ENCODE data around the gene PLXNA4. TPM values are rescaled to one million over a fixed set of nuclear protein-coding genes. Genes with fewer than 3 reads are reported as not detected.

The PLXNA4 gene
- total and polyA plus RNA-seq, 2 experiments from 2014 or later = 0.08 to 0.80 TPM

DNA sequence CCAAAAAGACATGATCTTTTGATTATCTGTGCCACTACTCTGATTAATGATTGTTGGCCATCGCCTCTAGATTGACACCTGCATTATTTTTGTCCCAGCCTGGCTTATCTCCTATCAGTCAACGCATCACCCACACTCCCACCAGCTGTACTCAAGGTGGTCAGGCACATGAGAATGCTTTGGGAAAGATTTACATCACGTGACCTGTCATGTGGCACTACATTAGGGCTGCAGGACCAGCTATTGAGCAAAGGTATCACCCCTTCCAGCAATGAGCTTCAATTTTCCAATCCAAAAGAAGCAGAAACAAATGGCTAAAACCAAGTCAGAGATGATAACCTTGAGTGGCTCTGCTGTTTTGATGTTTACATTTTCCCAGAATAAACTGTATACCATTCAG is 204.3 kb downstream of the PLXNA4 start (continued):
- TF ChIP-seq, protein P1, sequence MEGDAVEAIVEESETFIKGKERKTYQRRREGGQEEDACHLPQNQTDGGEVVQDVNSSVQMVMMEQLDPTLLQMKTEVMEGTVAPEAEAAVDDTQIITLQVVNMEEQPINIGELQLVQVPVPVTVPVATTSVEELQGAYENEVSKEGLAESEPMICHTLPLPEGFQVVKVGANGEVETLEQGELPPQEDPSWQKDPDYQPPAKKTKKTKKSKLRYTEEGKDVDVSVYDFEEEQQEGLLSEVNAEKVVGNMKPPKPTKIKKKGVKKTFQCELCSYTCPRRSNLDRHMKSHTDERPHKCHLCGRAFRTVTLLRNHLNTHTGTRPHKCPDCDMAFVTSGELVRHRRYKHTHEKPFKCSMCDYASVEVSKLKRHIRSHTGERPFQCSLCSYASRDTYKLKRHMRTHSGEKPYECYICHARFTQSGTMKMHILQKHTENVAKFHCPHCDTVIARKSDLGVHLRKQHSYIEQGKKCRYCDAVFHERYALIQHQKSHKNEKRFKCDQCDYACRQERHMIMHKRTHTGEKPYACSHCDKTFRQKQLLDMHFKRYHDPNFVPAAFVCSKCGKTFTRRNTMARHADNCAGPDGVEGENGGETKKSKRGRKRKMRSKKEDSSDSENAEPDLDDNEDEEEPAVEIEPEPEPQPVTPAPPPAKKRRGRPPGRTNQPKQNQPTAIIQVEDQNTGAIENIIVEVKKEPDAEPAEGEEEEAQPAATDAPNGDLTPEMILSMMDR (conservative IDR thresholded peaks at IDR 0.05; ENCODE audit: low read depth in 2 of 2) = no peak
- TF ChIP-seq NANOG (IDR thresholded peaks at IDR 0.05; ENCODE audit: borderline replicate concordance) = no peak
- TF ChIP-seq, protein P2, sequence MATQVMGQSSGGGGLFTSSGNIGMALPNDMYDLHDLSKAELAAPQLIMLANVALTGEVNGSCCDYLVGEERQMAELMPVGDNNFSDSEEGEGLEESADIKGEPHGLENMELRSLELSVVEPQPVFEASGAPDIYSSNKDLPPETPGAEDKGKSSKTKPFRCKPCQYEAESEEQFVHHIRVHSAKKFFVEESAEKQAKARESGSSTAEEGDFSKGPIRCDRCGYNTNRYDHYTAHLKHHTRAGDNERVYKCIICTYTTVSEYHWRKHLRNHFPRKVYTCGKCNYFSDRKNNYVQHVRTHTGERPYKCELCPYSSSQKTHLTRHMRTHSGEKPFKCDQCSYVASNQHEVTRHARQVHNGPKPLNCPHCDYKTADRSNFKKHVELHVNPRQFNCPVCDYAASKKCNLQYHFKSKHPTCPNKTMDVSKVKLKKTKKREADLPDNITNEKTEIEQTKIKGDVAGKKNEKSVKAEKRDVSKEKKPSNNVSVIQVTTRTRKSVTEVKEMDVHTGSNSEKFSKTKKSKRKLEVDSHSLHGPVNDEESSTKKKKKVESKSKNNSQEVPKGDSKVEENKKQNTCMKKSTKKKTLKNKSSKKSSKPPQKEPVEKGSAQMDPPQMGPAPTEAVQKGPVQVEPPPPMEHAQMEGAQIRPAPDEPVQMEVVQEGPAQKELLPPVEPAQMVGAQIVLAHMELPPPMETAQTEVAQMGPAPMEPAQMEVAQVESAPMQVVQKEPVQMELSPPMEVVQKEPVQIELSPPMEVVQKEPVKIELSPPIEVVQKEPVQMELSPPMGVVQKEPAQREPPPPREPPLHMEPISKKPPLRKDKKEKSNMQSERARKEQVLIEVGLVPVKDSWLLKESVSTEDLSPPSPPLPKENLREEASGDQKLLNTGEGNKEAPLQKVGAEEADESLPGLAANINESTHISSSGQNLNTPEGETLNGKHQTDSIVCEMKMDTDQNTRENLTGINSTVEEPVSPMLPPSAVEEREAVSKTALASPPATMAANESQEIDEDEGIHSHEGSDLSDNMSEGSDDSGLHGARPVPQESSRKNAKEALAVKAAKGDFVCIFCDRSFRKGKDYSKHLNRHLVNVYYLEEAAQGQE (IDR thresholded peaks at IDR 0.05; ENCODE audit: unreplicated experiment) = no peak
- no peak for TF ChIP-seq ZNF114 (CRISPR knock-in tag; IDR thresholded peaks at IDR 0.05)

DNA sequence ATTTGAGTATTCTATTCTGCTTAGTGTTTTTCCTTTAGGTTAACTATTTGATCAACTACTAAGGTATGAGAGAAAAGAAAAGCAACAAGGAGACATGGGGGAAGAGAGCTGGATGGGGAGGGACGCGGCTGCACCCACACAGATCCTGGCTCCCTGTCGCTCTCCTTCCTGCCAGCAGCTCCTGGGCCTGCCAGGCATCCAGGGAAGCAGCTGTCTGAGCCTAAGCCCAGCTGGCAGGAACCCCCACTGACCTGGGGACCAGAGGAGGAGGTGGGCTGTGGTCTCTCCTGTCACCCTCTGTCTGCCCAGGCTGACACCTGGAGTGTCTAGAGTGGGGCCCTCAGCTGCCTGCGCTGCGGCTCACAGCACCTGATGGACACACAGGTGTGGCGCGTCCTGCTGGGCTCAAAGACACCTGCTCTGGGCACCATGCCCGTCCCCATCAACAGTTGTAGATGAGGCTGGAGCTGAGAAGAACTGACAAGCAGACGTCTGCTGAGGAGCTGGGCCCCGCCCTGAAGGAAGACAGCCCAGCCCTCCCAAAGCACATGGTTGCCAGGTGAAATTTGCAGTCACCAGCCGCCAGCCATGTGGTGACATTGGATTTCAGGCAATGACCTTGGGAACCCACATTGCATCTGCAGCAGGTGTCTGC is 207.9 kb downstream of the PLXNA4 start:
- Mint-ChIP-seq H3K4me1 (no peaks in the 10 kb centered on the region), H3K36me3 (ENCODE audit: low read depth) (no peaks in the 10 kb centered on the region), H3K27me3 (ENCODE audit: insufficient read depth, low read depth, poor library complexity) (peaks cover 3% of the 10 kb centered on the region), H3K4me3 (no peak overlapping the region), H3K9me3 (no peaks in the 10 kb centered on the region), H3K27ac (no peak overlapping the region)
- ATAC-seq = no peak
- no peaks in the 10 kb centered on the region for H4K20me1 ChIP-seq (replicated peaks; ENCODE audit: insufficient read depth)
- no peaks in the 10 kb centered on the region for H3K79me2 ChIP-seq (replicated peaks; ENCODE audit: insufficient read depth)
- H2AFZ ChIP-seq = no peak overlapping the region
- H3K27ac ChIP-seq (ENCODE audit: low read depth) = no peak overlapping the region
- no peak for DNase-seq (ENCODE audit: low spot score)
- H3K4me3 ChIP-seq = no peak overlapping the region
- no peaks in the 10 kb centered on the region for H3K27me3 ChIP-seq (ENCODE audit: insufficient read depth)
- H3K36me3 ChIP-seq (ENCODE audit: insufficient read depth) = no peaks in the 10 kb centered on the region
- no peaks in the 10 kb centered on the region for H3K9me2 ChIP-seq (ENCODE audit: insufficient read depth)
- no peaks in the 10 kb centered on the region for H3F3A ChIP-seq (replicated peaks; ENCODE audit: low read depth)
- no peak overlapping the region for H3K4me2 ChIP-seq
- H3K4me1 ChIP-seq (ENCODE audit: insufficient read depth) = no peaks in the 10 kb centered on the region
- no peak for TF ChIP-seq EZH2phosphoT487 (IDR thresholded peaks at IDR 0.05; ENCODE audit: unreplicated experiment)
- TF ChIP-seq EZH2 (IDR thresholded peaks at IDR 0.05; ENCODE audit: low read depth, unreplicated experiment) = no peak
- TF ChIP-seq STAT1 (IDR thresholded peaks at IDR 0.05; ENCODE audit: unreplicated experiment) = no peak
- TF ChIP-seq, protein P3, sequence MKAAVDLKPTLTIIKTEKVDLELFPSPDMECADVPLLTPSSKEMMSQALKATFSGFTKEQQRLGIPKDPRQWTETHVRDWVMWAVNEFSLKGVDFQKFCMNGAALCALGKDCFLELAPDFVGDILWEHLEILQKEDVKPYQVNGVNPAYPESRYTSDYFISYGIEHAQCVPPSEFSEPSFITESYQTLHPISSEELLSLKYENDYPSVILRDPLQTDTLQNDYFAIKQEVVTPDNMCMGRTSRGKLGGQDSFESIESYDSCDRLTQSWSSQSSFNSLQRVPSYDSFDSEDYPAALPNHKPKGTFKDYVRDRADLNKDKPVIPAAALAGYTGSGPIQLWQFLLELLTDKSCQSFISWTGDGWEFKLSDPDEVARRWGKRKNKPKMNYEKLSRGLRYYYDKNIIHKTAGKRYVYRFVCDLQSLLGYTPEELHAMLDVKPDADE (IDR thresholded peaks at IDR 0.05) = no peak
- TF ChIP-seq JUNB (IDR thresholded peaks at IDR 0.05; ENCODE audit: unreplicated experiment) = no peak
- TF ChIP-seq, protein P4, sequence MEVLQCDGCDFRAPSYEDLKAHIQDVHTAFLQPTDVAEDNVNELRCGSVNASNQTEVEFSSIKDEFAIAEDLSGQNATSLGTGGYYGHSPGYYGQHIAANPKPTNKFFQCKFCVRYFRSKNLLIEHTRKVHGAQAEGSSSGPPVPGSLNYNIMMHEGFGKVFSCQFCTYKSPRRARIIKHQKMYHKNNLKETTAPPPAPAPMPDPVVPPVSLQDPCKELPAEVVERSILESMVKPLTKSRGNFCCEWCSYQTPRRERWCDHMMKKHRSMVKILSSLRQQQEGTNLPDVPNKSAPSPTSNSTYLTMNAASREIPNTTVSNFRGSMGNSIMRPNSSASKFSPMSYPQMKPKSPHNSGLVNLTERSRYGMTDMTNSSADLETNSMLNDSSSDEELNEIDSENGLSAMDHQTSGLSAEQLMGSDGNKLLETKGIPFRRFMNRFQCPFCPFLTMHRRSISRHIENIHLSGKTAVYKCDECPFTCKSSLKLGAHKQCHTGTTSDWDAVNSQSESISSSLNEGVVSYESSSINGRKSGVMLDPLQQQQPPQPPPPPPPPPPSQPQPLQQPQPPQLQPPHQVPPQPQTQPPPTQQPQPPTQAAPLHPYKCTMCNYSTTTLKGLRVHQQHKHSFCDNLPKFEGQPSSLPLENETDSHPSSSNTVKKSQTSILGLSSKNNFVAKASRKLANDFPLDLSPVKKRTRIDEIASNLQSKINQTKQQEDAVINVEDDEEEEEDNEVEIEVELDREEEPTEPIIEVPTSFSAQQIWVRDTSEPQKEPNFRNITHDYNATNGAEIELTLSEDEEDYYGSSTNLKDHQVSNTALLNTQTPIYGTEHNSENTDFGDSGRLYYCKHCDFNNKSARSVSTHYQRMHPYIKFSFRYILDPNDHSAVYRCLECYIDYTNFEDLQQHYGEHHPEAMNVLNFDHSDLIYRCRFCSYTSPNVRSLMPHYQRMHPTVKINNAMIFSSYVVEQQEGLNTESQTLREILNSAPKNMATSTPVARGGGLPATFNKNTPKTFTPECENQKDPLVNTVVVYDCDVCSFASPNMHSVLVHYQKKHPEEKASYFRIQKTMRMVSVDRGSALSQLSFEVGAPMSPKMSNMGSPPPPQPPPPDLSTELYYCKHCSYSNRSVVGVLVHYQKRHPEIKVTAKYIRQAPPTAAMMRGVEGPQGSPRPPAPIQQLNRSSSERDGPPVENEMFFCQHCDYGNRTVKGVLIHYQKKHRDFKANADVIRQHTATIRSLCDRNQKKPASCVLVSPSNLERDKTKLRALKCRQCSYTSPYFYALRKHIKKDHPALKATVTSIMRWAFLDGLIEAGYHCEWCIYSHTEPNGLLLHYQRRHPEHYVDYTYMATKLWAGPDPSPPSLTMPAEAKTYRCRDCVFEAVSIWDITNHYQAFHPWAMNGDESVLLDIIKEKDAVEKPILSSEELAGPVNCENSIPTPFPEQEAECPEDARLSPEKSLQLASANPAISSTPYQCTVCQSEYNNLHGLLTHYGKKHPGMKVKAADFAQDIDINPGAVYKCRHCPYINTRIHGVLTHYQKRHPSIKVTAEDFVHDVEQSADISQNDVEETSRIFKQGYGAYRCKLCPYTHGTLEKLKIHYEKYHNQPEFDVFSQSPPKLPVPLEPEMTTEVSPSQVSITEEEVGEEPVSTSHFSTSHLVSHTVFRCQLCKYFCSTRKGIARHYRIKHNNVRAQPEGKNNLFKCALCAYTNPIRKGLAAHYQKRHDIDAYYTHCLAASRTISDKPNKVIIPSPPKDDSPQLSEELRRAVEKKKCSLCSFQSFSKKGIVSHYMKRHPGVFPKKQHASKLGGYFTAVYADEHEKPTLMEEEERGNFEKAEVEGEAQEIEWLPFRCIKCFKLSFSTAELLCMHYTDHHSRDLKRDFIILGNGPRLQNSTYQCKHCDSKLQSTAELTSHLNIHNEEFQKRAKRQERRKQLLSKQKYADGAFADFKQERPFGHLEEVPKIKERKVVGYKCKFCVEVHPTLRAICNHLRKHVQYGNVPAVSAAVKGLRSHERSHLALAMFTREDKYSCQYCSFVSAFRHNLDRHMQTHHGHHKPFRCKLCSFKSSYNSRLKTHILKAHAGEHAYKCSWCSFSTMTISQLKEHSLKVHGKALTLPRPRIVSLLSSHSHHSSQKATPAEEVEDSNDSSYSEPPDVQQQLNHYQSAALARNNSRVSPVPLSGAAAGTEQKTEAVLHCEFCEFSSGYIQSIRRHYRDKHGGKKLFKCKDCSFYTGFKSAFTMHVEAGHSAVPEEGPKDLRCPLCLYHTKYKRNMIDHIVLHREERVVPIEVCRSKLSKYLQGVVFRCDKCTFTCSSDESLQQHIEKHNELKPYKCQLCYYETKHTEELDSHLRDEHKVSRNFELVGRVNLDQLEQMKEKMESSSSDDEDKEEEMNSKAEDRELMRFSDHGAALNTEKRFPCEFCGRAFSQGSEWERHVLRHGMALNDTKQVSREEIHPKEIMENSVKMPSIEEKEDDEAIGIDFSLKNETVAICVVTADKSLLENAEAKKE (CRISPR knock-in tag; IDR thresholded peaks at IDR 0.05) = no peak
- no peak for TF ChIP-seq NANOG (IDR thresholded peaks at IDR 0.05; ENCODE audit: borderline replicate concordance)
- TF ChIP-seq POLR2AphosphoS5 (IDR thresholded peaks at IDR 0.05; ENCODE audit: low read depth) = no peak
- TF ChIP-seq ZNF331 (CRISPR knock-in tag; IDR thresholded peaks at IDR 0.05; ENCODE audit: low read depth) = no peak
- no peak for TF ChIP-seq CREB1 (CRISPR knock-in tag; IDR thresholded peaks at IDR 0.05; ENCODE audit: low read depth)
- no peak for TF ChIP-seq ZNF114 (CRISPR knock-in tag; IDR thresholded peaks at IDR 0.05)

Data from GM23338 (cell line).